GM21390 (cell line): ENCODE measurements around the gene STOML3.
"Not testable (repeated sequence)": the region's sequence is repeated elsewhere in the genome, so short reads cannot be mapped to it uniquely, and the experiment has no call there.

ENCODE experiments used
- ATAC-seq: cut with Tn5 transposase; IDR thresholded peaks from one replicate; pipeline ENCODE4 v1.9.1; 2021; ENCODE audit not compliant: unreplicated experiment

The STOML3 gene

GRCh38 chr13:38990693-38991092 is at the start of gene STOML3:
Gene STOML3, minus strand, starts transcription at chr13:38990831. Its CDS starts 110 bp downstream, at chr13:38990721.
- no peak for ATAC-seq

GRCh38 chr13:39040206-39040605 is 49.6 kb upstream of the STOML3 start:
- no peak for ATAC-seq

DNA sequence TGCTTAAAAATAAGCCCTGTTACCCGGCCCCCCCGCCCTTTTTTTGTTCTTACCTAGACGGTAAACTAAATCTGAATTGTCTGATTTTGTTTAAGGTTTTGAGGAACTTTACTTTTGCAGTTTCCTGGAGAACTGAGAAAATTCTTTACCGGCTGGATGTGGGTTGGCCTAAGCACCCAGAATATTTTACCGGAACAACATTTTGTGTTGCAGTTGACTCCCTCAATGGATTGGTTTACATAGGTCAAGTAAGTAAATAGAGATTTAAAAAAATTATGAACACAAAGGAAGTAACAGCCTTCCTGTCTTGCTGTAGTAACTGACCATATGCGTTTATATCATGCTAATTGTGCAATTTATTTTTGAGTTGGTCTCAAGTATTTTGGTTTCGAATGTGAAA is 48.4 kb upstream of the STOML3 start:
- no peak for ATAC-seq

DNA sequence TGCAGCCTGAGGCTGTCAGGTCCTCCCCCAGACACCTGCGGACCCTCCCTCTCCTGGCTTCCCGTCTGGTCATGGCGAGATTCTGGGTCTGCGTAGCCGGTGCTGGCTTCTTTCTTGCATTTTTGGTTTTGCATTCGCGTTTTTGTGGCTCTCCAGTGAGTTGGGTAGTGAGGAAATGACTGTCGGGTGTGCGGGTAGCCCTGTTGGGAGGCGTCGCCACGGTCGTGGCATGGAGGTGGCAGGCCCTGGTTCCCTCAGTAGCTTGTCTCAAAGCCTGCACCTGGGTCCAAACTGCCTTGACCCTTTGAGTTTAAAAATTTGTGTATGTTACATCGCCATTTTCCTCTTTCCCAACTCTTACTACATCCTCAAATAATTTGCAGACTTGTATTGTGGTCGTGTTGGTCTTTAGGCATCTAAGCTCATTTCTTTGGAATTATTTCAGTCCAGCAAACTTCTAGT is 48.0 kb upstream of the STOML3 start:
- peak; percentile 37 for ATAC-seq

- peak; percentile 68 for ATAC-seq
Measured at GRCh38 chr13:39037880-39038568, 47.4 kb upstream of the STOML3 start, which contains the start of the genes NHLRC3 and PROSER1. Gene NHLRC3, plus strand, starts transcription at chr13:39038456. Its CDS starts 184 bp downstream, at chr13:39038640. Gene PROSER1, minus strand, starts transcription at chr13:39038089. Its CDS starts 847 bp downstream, at chr13:39037242.

GRCh38 chr13:39037410-39037879 is 46.8 kb upstream of the STOML3 start:
- ATAC-seq, result peak; percentile 29

DNA sequence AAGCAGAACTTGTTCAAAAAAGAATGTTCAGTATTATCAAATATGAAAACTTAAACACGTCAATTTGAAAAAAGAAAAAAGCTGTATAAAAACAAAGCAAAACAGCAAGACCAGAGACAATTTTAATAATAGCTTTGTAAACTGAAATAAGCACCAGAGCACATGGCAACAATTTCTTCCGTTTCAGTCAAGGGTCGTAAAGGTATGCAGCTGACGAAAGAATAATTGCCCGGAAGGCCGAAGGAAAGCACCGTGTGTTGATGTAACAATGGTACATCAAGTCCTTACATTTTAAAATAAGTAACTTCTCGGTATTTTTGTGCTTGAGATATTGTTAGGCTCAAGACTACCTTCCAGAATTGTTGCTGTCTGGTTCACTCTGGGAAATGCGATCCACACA is 45.6 kb upstream of the STOML3 start:
- ATAC-seq, result no peak

DNA sequence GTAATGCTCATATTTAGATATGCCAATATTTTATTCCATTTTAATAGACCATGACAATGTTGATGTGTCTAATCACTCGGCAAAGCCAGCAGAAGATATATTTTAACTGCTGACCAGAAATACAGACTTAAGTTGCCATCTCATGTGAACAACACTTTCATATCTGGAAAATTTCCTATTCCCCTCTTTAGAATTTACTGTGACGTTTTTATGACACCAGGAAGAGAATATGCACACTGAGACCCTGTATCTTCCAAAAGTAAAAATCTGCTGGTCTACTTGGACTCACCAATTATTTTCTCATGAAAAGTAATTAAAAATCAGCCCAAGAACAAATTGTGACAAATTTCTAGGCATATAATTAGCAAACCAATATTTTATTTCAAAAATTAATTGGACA is 45.2 kb upstream of the STOML3 start:
- no peak for ATAC-seq

- no peak for ATAC-seq
Measured at GRCh38 chr13:39035204-39035603, 44.6 kb upstream of the STOML3 start.

GRCh38 chr13:39034085-39034484 is 43.5 kb upstream of the STOML3 start:
- no peak for ATAC-seq

DNA sequence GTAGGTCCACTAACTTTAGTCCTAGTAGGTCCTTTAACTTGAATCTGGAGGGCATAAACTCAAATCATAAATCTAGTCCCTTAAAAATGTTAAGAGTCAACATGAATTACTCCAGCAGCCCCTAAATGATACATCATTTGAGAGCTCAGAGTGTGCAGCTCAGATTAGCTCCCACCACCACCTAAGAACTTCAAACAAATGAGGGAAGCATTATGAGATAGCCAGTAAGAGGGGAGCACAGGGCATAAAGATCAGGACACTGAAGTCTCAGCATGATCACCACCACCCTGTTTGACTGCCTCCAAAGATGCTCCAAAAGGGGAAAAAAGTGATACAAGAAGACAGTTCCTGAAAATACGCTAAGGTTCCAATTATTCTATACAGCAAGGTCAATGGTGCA is 41.5 kb upstream of the STOML3 start:
- no peak for ATAC-seq

GRCh38 chr13:39025433-39025839 is 34.8 kb upstream of the STOML3 start:
- no peak for ATAC-seq

- ATAC-seq, result no peak
Measured at GRCh38 chr13:39023761-39024160, 33.1 kb upstream of the STOML3 start.

- ATAC-seq, result no peak
Measured at GRCh38 chr13:39023316-39023715, 32.7 kb upstream of the STOML3 start.

- ATAC-seq, result no peak
Measured at GRCh38 chr13:39020853-39021462, 30.3 kb upstream of the STOML3 start.

DNA sequence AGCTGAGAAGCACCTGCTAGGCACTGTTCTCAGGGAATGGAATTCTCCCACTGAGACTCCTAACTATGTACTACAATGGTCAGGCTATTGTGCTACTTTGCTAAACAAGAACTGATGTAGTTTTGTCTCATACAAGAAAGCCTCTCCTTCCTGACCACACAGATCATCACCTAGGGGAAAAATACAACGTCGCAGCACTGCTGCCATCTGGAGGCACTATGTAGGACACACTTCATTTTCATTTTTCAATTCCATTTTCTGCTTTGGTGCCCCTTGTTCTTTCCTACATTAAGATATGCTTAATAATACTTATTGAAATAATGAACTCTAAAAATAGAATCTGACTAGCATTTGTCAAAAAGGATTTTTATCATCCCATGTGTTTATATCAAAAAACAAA is 26.2 kb upstream of the STOML3 start:
- ATAC-seq, result peak; percentile 75

- peak; percentile 85 for ATAC-seq
Measured at GRCh38 chr13:39016087-39016486, 25.5 kb upstream of the STOML3 start.

DNA sequence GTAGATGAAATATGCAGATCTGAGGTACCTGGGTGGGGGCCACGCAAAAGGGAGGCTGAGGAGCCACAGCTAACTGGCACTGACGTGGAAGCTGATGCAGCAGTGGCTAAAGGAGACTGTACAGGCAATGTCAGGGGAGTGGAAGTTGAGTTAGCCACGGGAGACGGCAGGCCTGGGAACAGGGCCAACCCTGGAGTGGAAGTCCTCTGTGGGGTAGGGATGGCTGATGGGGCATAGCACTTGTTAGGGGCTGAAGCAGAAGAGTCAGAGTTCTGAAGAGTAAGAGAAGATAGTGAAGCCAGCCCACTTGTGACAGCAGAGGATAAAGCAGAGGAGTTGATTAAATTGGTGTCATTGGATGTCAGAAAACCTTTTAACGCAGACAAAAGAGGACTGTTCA is 22.8 kb upstream of the STOML3 start:
- ATAC-seq, result no peak

GRCh38 chr13:39012608-39013007 is 22.0 kb upstream of the STOML3 start:
- ATAC-seq, result no peak

DNA sequence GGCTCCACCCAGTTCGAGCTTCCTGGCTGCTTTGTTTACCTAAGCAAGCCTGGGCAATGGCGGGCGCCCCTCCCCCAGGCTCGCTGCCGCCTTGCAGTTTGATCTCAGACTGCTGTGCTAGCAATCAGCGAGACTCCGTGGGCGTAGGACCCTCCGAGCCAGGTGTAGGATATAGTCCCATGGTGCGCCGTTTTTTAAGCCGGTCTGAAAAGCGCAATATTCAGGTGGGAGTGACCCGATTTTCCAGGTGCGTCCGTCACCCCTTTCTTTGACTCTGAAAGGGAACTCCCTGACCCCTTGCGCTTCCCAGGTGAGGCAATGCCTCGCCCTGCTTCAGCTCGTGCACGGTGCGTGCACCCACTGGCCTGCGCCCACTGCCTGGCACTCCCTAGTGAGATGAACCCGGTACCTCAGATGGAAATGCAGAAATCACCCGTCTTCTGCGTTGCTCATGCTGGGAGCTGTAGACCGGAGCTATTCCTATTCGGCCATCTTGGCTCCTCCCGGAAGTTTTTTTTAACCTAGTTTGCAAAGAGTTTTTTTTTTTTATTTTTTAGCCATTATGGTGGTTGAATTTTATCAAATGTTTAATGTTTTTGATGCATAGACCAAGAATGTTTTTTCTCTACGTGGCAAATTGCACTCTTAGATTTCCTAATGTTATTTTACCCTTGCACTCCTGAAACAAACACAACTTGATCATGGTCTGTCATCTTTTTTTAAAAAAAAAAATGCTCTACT is 15.9 kb upstream of the STOML3 start:
- not testable (repeated sequence) for ATAC-seq

GRCh38 chr13:38998739-38999138 is 8.1 kb upstream of the STOML3 start:
- no peak for ATAC-seq

DNA sequence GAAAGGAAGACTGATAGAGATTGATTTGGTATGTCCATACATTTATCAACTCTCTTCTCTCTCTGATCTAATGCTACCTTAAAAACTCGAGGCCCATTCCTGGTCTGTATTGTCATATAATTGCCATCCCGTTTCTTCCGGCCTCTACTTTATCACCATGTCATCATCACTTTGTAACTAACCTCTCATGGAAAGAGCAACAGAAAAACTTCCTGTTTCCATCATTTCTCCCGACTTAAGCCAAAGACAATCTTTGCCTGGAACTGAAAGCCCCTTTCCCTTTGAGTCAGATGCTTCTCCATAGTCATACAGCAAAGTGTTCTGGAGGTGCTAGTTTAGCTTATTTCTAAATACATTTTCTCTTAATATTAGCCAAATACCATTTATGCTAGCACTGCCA is 2.8 kb upstream of the STOML3 start:
- ATAC-seq, result no peak
